Activated T-cell treated with anti-CD3 and anti-CD28 coated beads, Interleukin-2, amount 50 U/mL, for 4 hours (primary cell): ENCODE results near the gene LANCL2. TPM values are rescaled to one million over a fixed set of nuclear protein-coding genes. Genes with fewer than 3 reads are reported as not detected.
"Not testable (repeated sequence)": the region's sequence is repeated elsewhere in the genome, so short reads cannot be mapped to it uniquely, and the experiment has no call there.

Experiments used
- ATAC-seq, 2 donors: fragments of 200-7000 bp; cut with Tn5 transposase; one replicate each; pipeline ENCODE4 v1.10.0; 2021
- DNase-seq: peaks from one replicate; pipeline ENCODE4 v3.0.0-alpha.2; 2020
- H3K27me3 Mint-ChIP-seq: one replicate; pipeline ENCODE4 v1.8.0; 2021; ENCODE audit warnings: low read depth, mixed read lengths
- H3K36me3 Mint-ChIP-seq: one replicate; pipeline ENCODE4 v1.8.0; 2022; ENCODE audit warnings: mixed read lengths; ENCODE audit not compliant: insufficient read depth
- H3K4me1 Mint-ChIP-seq: one replicate; pipeline ENCODE4 v1.8.0; 2021; ENCODE audit warnings: low read depth, mixed read lengths
- H3K4me3 Mint-ChIP-seq: one replicate; pipeline ENCODE4 v1.8.0; 2021; ENCODE audit warnings: mild to moderate bottlenecking, moderate library complexity, mixed read lengths
- H3K9me3 Mint-ChIP-seq: one replicate; pipeline ENCODE4 v1.8.0; 2021; ENCODE audit warnings: mixed read lengths
- total RNA-seq, 3 donors: library from RNA; stranded (reverse); gene quantifications; one replicate each; pipeline ENCODE4 v1.2.1, GENCODE V29; 2021

The LANCL2 gene
- total RNA-seq, 3 donors from 2014 or later: 23.3 to 26.4 (median 25.7) TPM

GRCh38 chr7:55405856-55406541 is 40.9 kb downstream of the LANCL2 start:
- no peaks in the 10 kb centered on the region for H3K27me3 Mint-ChIP-seq
- DNase-seq (no peak), ATAC-seq (no peak)
- no peaks in the 10 kb centered on the region for H3K9me3 Mint-ChIP-seq
- H3K4me3 Mint-ChIP-seq: no peak overlapping the region
- H3K36me3 Mint-ChIP-seq: peaks cover 14% of the 10 kb centered on the region
- H3K4me1 Mint-ChIP-seq: no peaks in the 10 kb centered on the region

DNA sequence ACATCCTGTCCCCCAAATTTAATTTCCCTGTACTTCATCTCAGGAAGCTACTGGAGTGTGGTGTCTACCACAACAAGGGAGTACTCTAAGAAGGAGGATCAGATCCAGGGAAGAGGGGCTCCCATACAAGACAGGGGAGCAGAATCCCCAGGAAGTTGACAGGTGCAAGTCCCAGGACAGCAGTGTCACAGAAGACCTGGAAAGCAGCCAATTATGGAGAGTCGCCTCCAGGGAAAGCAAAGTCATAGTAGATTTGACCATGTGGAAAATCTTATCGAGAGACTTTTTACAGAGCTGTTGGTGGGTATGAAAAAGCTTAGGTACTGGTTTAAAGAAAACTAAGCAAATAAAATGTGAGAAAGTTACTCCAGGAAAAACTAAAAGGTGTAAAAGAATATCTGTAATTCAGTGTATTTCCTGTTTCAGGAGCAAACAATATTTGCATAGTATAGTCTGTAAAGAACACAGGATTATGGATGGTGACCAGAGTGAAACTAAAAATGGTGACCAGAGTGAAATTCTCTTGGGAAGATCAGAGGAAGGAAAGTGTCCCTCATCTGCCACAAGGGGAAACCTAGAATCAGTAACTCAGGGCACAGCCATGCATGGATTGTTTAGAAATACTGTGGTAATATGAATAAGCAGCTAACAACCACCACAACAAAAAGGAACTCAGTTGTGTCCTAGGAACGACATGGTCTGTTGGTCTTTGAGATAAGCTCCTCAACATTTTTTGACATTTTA is 44.5 kb downstream of the LANCL2 start:
- H3K9me3 Mint-ChIP-seq: no peaks in the 10 kb centered on the region
- H3K4me3 Mint-ChIP-seq: no peak overlapping the region
- DNase-seq: no peak
- no peaks in the 10 kb centered on the region for H3K4me1 Mint-ChIP-seq
- H3K36me3 Mint-ChIP-seq: peaks cover 11% of the 10 kb centered on the region
- no peak for ATAC-seq
- no peaks in the 10 kb centered on the region for H3K27me3 Mint-ChIP-seq

DNA sequence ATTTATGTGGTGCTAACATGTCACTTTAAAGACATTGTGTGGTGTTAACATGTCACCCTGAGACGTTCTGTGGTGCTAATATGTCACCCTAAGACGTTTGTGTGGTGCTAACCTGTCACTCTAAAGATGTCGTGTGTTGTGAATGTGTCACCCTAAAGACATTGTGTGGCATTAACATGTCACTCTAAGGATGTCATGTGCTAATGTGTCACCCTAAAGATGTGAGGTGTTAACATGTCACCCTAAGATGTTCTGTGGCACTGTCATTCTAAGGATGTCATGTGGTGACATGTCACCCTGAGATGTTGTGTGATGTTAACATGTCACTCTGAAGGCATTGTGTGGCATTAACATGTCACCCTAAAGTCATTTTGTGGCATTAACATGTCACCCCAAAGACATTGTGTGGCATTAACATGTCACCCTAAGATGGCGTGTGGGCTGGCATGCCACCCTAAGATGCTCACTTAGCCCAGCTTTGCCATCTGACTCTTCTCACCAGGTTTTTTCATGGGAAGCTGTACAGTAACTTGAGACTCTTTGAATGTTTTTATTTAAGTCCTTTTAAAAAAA is 45.6 kb downstream of the LANCL2 start:
- no peaks in the 10 kb centered on the region for H3K9me3 Mint-ChIP-seq
- peaks cover 6% of the 10 kb centered on the region for H3K36me3 Mint-ChIP-seq
- DNase-seq: no peak
- H3K4me3 Mint-ChIP-seq: no peak overlapping the region
- no peaks in the 10 kb centered on the region for H3K27me3 Mint-ChIP-seq
- H3K4me1 Mint-ChIP-seq: peaks cover 2% of the 10 kb centered on the region
- no peak for ATAC-seq

DNA sequence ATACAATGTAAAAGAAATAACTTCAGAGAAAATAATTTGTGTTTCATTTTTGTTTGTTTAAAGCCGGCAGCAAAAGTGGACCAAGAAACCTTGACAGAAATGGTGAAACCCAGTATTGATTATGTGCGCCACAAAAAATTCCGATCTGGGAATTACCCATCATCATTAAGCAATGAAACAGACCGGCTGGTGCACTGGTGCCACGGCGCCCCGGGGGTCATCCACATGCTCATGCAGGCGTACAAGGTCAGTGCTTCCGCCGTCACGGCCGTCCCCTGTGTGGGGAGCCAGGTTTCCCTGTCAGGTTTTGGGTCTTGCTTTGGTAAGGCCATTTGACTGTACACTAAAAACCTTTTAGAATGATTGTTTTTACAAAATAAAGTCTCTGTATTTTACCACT is 46.7 kb downstream of the LANCL2 start:
- DNase-seq (no peak), ATAC-seq (no peak)
- Mint-ChIP-seq H3K4me1 (peaks cover 2% of the 10 kb centered on the region), H3K27me3 (no peaks in the 10 kb centered on the region), H3K4me3 (no peak overlapping the region), H3K36me3 (no peaks in the 10 kb centered on the region), H3K9me3 (no peaks in the 10 kb centered on the region)

DNA sequence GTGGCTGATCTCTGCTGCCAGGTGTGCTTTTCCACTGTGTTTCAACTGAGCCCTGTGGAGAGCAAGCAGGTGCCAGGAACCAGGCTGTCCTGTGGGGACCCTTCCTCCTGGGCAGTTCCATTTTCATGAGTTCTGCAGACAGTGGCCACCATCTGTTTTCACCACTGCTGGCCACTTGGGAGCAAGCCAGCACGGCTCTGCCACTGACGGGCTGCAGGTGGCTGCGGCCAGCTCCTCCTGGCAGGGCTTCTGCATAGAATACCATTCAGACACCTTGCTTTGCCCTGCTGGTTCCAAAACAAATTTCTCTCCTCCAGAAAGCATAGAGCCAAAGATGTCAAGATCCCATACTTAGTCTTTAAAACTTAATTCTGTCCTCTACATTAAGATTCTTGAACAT is 48.3 kb downstream of the LANCL2 start:
- H3K4me1 Mint-ChIP-seq: peaks cover 2% of the 10 kb centered on the region
- H3K9me3 Mint-ChIP-seq: no peaks in the 10 kb centered on the region
- DNase-seq: no peak
- H3K4me3 Mint-ChIP-seq: no peak overlapping the region
- no peaks in the 10 kb centered on the region for H3K36me3 Mint-ChIP-seq
- no peak for ATAC-seq
- no peaks in the 10 kb centered on the region for H3K27me3 Mint-ChIP-seq

DNA sequence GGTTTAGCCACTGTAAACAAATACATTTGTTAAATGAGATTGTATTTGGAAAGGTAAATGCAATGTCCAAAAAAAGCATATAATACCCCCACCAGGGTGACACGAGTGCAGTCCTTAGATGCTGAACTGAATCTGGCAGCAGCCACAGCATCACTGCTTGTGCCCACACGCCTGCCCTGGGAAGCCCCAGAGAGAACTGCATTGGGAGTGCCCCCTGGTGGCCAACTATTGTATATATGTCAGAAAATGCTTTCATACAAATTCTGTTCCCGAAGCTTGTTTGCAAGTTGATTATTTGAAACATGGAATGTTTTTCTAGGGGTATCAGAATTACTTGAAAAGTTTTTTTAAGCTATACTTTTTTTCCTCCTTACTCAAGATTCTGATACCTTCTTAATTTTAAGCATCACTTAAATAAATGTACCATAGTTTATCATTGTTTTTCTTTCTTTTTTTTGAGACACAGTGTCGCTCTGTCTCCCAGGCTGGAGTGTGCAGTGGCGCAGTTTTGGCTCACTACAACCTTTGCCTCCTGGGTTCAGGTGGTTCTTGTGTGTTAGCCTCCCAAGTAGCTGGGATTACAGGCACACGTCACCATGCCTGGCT is 50.1 kb downstream of the LANCL2 start:
- DNase-seq (peak; percentile 79), ATAC-seq (peak; percentile 85 to 89)
- H3K4me1 Mint-ChIP-seq: peaks cover 2% of the 10 kb centered on the region
- H3K27me3 Mint-ChIP-seq: no peaks in the 10 kb centered on the region
- no peaks in the 10 kb centered on the region for H3K9me3 Mint-ChIP-seq
- H3K36me3 Mint-ChIP-seq: no peaks in the 10 kb centered on the region
- H3K4me3 Mint-ChIP-seq: no peak overlapping the region

DNA sequence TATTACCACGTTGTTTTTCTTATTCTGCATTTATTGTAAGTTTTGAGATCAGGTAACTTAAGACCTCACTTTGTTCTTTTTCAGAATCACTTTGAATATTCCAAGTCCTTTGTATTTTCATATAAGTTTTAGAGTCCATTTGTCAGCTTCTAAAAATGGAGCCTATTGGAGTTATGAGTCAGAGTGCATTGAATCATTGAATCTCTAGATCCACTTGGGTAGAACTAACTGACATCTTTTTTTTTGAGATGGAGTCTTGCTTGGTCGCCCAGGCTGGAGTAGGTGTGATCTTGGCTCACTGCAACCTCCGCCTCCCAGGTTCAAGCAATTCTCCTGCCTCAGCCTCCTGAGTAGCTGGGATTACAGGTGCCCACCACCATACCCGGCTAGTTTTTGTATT is 52.3 kb downstream of the LANCL2 start:
- DNase-seq, H3K4me1 Mint-ChIP-seq, ATAC-seq, H3K4me3 Mint-ChIP-seq, H3K9me3 Mint-ChIP-seq, H3K36me3 Mint-ChIP-seq, H3K27me3 Mint-ChIP-seq: not testable (repeated sequence)

GRCh38 chr7:55420530-55420929 is 55.4 kb downstream of the LANCL2 start:
- H3K4me1 Mint-ChIP-seq: no peaks in the 10 kb centered on the region
- H3K4me3 Mint-ChIP-seq: no peak overlapping the region
- peaks cover 9% of the 10 kb centered on the region for H3K36me3 Mint-ChIP-seq
- no peak for ATAC-seq
- no peak for DNase-seq
- no peaks in the 10 kb centered on the region for H3K9me3 Mint-ChIP-seq
- H3K27me3 Mint-ChIP-seq: no peaks in the 10 kb centered on the region

DNA sequence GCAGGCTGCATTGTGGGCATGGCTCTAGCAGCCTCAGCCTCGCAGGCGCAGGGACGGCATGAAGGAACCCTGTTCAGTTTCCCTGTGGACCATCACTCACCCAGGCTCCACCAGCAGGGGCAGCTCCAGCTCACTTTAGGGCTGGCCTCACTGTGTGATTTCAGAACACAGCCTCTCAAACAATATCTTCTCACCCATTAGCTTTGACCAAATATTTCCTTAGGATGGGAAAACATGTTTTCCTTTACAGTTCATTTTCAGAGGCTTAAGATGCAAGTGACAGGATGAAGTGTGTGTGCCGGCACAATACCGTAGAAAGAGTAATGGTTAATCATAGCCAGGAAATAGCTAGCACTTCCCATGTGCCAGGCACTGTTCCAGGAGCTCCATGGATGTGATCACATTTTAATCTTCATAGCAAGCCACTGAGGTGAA is 58.2 kb downstream of the LANCL2 start:
- H3K9me3 Mint-ChIP-seq: no peaks in the 10 kb centered on the region
- H3K4me3 Mint-ChIP-seq: no peak overlapping the region
- peaks cover 10% of the 10 kb centered on the region for H3K4me1 Mint-ChIP-seq
- H3K27me3 Mint-ChIP-seq: no peaks in the 10 kb centered on the region
- H3K36me3 Mint-ChIP-seq: peaks cover 20% of the 10 kb centered on the region
- ATAC-seq (no peak), DNase-seq (no peak)

DNA sequence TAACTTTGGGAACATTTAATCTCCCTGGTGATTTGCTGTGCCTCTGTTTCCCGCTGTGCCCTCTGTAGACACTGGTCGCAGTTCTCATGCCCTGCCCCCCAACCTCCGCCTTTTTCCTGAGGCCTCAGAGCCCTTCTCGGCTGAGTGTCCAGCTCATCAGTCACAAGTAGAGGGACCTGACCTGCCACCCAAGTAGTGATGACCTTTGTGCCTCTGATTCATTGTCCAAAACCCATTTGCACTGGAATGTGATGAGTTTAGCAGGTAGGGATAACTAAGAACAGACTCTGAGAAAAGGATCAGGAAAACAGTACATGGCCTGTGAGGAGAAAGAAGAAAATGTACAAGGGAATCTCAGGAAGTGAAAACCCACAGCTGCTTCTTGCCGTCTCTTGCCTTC is 58.8 kb downstream of the LANCL2 start:
- ATAC-seq: no peak
- Mint-ChIP-seq H3K4me3 (no peak overlapping the region), H3K36me3 (peaks cover 20% of the 10 kb centered on the region), H3K9me3 (no peaks in the 10 kb centered on the region), H3K27me3 (no peaks in the 10 kb centered on the region), H3K4me1 (peaks cover 10% of the 10 kb centered on the region)
- DNase-seq: no peak

- DNase-seq (no peak), ATAC-seq (no peak)
- Mint-ChIP-seq H3K27me3 (no peaks in the 10 kb centered on the region), H3K9me3 (no peaks in the 10 kb centered on the region), H3K4me3 (no peak overlapping the region), H3K4me1 (peaks cover 10% of the 10 kb centered on the region), H3K36me3 (peaks cover 20% of the 10 kb centered on the region)
Measured at GRCh38 chr7:55425141-55425752, 60.1 kb downstream of the LANCL2 start.

DNA sequence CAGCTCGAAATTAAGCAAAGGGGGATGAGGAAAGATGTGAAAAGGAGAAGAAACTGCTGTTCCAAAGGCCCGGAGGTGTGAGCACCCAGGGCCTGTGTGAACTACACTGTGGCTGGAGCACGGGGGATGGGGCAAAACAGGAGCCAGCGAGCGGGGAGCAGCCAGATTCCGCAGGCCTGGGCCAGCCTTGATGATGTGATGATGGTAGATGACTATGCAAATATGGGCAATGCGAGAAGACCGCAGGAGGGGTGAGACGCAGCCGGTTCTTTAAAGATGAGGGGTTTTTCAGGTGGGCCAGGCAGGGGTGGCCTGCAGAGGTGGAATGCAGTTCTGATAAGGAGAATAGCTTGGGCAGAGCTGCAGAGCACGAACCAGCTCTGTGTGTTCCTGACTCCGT is 61.5 kb downstream of the LANCL2 start:
- ATAC-seq (no peak), DNase-seq (no peak)
- peaks cover 10% of the 10 kb centered on the region for H3K4me1 Mint-ChIP-seq
- H3K9me3 Mint-ChIP-seq: no peaks in the 10 kb centered on the region
- no peaks in the 10 kb centered on the region for H3K27me3 Mint-ChIP-seq
- no peak overlapping the region for H3K4me3 Mint-ChIP-seq
- H3K36me3 Mint-ChIP-seq: peaks cover 20% of the 10 kb centered on the region

GRCh38 chr7:55427342-55427741 is 62.2 kb downstream of the LANCL2 start:
- peaks cover 10% of the 10 kb centered on the region for H3K4me1 Mint-ChIP-seq
- H3K27me3 Mint-ChIP-seq: no peaks in the 10 kb centered on the region
- DNase-seq (no peak), ATAC-seq (peak; percentile 21 to 37)
- H3K9me3 Mint-ChIP-seq: no peaks in the 10 kb centered on the region
- H3K4me3 Mint-ChIP-seq: no peak overlapping the region
- peaks cover 18% of the 10 kb centered on the region for H3K36me3 Mint-ChIP-seq

- Mint-ChIP-seq H3K4me1 (peaks cover 12% of the 10 kb centered on the region), H3K27me3 (no peaks in the 10 kb centered on the region), H3K36me3 (peaks cover 16% of the 10 kb centered on the region), H3K4me3 (no peak overlapping the region), H3K9me3 (no peaks in the 10 kb centered on the region)
- DNase-seq (no peak), ATAC-seq (no peak)
Measured at GRCh38 chr7:55427800-55428199, 62.7 kb downstream of the LANCL2 start.
